Measurements from ENCODE around the gene GATA3. TPM values are rescaled to one million over a fixed set of nuclear protein-coding genes. Genes with fewer than 3 reads are reported as not detected.

GATA3 gene
- total and polyA plus RNA-seq, 2 of the 8 experiments (the other 6 are each of a cell fraction or from before 2014, with no cell fraction given): 0.02 to 0.43 TPM

- no peak for TF ChIP-seq CBX5 (IDR thresholded peaks at IDR 0.05; ENCODE audit: low read depth, low read length)
- TF ChIP-seq RNF2 (IDR thresholded peaks at IDR 0.05; ENCODE audit: borderline replicate concordance, low read depth, low read length, missing control alignments, poor library complexity, severe bottlenecking): no peak
- 0 out of 2 replicates have a peak, but pooled peaks have one; percentile 0 for TF ChIP-seq JUN (IDR thresholded peaks at IDR 0.05; ENCODE audit: low read depth, low read length)
- TF ChIP-seq ZNF274 (IDR thresholded peaks at IDR 0.05; ENCODE audit: borderline replicate concordance, extremely low read depth, low read length): no peak
- peak; percentile 71 for TF ChIP-seq MAX (IDR thresholded peaks at IDR 0.05)
- TF ChIP-seq RAD21 (IDR thresholded peaks at IDR 0.05 in 1 of 2, conservative IDR thresholded peaks at IDR 0.05 in 1 of 2; ENCODE audit: low read depth in 2 of 2, low read length in 2 of 2): peak; percentile 84 to 86
- no peak for TF ChIP-seq GTF2F1 (IDR thresholded peaks at IDR 0.05; ENCODE audit: borderline replicate concordance, low read depth, low read length)
- TF ChIP-seq EGR1 (IDR thresholded peaks at IDR 0.05; ENCODE audit: borderline replicate concordance, low read depth, low read length): peak; percentile 61; the same call in 1 of the 2 replicates
These were observed 843 bp upstream of the GATA3 start (continued) for GRCh38 chr10:8053446-8054243.

All from H1 (cell line).